ENCODE results near the gene RAP1GAP2.

RAP1GAP2 gene

DNA sequence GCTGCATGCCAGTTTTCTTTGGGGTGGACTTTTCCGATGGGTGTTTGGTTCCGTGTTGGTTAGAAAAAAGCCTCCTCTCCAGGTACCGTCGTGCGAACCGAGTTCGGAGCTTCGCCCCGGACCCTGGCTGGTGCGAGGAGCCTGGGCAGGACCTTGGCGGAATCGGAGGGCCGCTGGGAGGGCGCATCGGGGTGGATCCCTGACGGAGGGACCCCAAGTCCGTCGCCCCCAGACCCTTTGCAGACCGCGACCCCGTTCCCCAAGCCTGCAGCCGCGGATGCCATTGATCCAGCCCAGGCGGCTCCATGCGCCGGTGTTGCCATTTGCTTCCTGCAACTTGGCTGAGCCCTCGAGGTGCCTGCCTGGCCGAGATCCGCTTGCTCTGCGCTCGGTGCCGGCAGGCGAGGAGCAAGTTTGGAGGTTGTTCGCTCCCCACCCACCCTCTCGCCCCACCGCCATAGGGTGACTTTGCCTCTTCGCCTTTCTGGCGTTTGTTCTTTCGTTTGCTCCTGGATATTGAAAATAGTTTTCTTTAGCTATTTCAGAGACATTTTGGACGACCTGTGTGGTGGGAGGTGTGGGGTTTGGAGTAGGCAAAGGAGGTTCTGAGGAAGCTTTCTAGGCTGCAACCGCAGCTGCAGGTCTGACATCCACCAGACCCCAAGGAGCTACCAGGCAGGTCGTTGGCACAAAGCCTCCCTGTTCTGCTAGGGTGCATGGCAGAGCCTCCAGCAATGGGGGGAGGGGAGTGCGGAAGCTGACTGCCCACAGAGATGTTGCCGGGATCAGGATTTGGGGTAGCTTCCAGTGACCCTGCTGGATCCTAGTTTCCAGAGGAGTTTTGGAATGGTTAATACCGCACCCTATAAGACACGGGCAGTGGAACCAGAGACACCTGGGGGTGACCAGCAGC lies 58.2 kb downstream of the RAP1GAP2 start:
- no peak for DNase-seq

DNA sequence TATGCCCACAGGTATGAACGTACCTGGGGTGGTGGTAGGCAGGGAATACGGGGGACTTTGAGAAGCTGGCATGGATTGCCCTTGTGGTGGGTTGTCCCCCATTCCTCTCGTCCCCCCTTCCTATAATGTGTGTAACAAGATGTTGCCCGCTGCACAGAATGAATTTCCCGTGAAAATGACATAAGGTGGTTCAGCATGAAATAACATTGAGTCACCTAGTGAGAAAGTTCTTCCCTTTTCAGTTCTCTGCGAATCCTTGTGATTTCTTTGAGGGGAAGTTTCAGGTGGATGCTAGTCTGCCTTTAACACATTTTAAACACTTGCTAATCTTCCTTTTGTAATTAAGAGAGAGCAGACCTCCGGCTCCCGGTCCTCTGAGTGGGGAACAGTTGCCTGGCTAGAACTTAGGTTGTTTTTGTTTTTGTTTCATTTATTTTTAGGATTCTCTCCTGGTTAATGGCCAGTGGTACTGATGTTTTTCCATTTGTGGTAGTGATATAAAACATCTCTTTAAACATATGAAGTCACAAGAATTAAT lies 58.9 kb downstream of the RAP1GAP2 start:
- DNase-seq = no peak

DNA sequence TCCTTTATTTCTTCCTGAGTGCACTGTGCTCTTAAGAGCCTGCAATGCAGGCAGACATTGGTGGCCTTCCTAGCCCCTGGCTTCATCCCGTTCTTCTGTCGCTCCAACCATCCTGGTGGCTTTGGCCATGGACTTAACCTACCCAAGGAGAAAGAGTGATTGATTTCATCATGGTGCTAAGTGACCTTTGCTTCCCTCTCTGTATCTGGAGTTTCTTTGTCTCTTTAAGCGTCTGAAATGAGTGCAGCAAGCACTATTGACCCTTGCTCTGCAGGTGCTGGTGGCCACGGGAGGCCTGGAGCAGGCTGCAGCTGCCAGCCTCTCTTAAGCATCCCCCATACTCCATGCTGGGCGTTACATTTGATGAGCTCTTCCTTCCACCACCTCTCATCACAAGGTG lies 60.5 kb downstream of the RAP1GAP2 start:
- no peak for DNase-seq

- DNase-seq = no peak
Observed at GRCh38 chr17:2860045-2860444, 63.8 kb downstream of the RAP1GAP2 start.

GRCh38 chr17:2860883-2861282 lies 64.6 kb downstream of the RAP1GAP2 start:
- no peak for DNase-seq

DNA sequence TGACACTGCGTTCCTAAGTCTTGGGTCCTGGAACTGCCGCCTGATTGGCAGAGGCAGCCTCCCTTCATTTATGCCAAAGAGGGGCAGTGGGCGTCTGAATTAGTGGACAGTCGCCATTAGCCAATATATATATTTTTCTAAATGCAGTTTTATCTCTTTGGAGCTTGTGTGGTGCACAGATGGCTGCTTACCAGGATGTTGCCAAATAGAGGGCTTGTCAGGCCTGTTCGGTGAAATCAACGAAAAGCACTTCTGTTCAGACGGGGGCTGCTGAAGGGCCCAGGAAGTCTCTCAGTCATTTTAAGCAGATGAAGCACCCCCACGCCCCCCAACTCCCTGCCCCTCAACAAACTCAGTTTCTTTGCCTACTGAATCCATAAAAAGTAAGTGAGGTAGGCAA lies 66.0 kb downstream of the RAP1GAP2 start:
- DNase-seq = no peak

- no peak for DNase-seq
Observed at GRCh38 chr17:2863204-2863603, 67.0 kb downstream of the RAP1GAP2 start.

DNA sequence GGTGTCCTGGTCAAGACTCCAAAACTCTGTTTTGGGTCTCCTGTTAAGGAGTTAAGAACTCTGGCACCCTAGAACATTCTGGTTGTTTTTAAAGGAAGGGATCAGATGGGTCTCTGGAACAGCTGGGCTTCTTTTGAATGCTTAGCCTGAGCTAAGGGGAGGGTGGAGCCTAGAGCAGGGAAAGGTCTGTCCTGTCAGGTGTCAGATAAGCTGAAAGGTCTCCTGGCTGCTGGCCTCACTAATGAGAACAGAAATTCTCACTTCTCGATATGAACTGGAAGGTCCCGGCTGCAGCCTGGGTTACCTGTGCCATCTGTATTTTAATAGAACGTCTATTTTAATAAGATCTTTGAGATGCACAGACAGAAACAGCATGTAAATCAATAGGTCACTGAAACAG lies 69.0 kb downstream of the RAP1GAP2 start:
- no peak for DNase-seq

GRCh38 chr17:2867441-2868424 lies 71.5 kb downstream of the RAP1GAP2 start:
- no peak for DNase-seq

DNA sequence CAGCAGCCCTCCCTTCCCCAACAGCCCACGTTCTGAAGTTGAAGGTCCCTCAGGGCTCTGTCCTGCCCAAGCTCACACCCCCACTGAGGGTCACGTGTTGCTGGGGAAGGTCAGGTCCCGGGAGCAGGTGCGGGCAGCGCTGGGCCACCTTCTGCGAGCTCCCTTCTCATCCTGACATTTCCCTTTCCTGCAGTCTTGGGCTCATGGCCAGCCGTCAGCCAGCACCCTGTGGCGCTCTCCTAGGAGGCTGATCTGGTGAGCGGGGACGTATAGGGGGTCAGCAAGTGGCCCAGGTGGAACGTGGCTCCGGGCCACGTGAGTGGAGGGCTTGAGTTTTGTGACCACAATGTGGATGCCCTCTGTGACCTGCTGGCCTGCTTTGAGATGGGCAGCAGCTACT lies 73.4 kb downstream of the RAP1GAP2 start:
- DNase-seq = no peak

GRCh38 chr17:2871205-2871604 lies 75.0 kb downstream of the RAP1GAP2 start:
- DNase-seq = no peak

- DNase-seq = no peak
Observed at GRCh38 chr17:2871720-2872119, 75.5 kb downstream of the RAP1GAP2 start.

- DNase-seq = no peak
Observed at GRCh38 chr17:2872282-2872681, 76.0 kb downstream of the RAP1GAP2 start.

DNA sequence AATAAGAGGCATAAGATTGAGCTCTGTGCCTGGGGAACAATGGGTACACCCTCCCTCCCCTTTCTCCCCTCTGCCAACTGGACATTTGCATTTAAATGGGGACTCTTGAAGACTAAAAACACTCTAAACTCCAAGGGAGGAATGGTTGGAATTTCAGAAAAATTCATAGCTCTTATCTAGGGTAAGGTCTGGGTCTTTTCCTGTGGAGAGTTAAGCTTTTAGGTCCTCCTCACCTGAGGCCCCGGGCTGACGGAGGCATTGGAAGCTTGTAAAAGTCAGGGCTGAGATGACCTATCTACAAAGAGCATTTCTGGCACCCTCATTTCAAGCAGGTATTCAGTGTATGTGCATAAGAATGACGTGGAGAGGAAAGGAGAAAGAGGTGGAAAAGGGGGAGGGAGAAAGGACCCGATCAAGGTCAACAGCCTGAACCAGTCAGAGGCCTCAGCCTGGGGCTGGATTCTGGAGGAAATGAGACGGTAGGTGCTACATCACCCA lies 78.0 kb downstream of the RAP1GAP2 start:
- DNase-seq = no peak

DNA sequence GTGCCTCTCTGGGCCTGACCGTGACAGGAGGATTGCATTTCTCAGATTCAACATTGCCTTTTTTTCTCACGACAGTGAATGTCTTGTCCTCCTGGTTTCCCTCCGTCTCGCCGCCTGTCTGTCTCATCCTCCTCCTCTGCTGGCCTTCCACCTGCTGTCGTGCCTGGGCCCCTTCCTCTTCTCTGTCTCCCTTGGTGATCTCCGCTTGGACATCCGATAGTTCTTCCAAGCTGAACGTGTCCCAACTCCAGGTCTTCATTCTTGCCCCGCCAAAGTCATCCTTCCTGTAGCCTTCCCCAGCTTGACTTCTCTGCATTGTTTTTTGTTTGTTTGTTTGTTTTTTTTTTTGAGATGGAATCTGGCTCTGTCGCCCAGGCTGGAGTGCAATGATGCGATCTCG lies 79.4 kb downstream of the RAP1GAP2 start:
- DNase-seq = no peak

- no peak for DNase-seq
Observed at GRCh38 chr17:2876467-2876866, 80.2 kb downstream of the RAP1GAP2 start.

GRCh38 chr17:2878751-2879254 lies 82.6 kb downstream of the RAP1GAP2 start:
- DNase-seq = no peak

DNA sequence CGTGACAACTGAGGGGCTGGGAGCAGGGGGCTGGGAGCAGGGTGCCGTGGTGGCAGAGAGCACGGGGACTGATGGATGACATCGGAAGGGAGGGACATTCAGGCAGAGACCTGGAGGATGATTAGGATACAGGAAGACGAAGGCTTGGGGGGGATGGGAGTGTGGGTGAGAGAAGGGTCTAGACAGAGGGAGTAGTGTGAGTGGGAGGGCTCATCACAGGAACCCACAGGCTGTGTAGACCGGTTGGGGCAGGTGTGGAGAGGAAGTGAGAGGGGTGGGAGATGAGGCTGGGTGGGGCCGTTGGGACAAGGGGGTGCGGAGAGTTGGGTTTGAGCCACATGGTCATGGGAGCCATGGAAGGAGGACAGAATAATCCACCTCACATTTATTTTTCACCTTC lies 83.8 kb downstream of the RAP1GAP2 start:
- no peak for DNase-seq

DNA sequence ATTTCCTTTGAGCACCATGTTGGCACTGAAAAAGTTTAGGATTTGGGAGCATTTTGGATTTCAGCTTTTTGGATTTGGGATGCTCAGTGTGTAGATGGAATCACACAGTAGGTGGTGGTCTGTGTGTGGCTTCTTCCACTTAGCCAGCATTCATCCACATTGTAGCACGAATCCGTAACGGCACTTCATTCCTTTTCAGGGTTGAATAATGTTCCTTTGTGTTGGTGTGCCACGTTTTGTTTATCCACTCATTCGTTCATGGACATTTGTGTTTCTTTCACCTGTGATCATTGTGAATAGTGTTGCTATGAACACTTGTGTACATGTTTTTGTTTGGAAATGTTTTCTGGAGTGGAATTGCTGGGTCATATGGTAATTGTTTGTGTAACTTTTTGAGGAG lies 85.1 kb downstream of the RAP1GAP2 start:
- DNase-seq = no peak

- no peak for DNase-seq
Observed at GRCh38 chr17:2883544-2884213, 87.4 kb downstream of the RAP1GAP2 start.

- no peak for DNase-seq
Observed at GRCh38 chr17:2885733-2886132, 89.5 kb downstream of the RAP1GAP2 start.

DNA sequence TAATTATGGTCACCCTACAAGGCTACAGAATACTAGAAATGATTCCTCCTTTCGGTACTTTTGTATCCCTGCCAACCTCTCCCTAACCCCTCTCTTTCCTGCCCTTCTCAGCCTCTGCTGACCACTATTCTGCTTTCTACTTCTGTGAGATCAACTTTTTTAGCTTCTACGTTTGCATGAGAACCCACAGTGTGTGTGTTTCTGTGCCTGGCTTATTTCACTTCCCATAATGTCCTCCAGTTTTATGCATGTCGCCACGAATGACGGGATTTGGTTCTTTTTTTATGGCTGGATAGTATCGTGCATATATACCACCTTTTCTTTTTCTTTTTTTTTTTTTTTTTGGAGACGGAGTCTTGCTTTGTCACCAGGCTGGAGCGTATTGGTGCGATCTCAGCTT lies 92.1 kb downstream of the RAP1GAP2 start:
- no peak for DNase-seq
